Measurements from ENCODE around the gene FAM50A.

DNA sequence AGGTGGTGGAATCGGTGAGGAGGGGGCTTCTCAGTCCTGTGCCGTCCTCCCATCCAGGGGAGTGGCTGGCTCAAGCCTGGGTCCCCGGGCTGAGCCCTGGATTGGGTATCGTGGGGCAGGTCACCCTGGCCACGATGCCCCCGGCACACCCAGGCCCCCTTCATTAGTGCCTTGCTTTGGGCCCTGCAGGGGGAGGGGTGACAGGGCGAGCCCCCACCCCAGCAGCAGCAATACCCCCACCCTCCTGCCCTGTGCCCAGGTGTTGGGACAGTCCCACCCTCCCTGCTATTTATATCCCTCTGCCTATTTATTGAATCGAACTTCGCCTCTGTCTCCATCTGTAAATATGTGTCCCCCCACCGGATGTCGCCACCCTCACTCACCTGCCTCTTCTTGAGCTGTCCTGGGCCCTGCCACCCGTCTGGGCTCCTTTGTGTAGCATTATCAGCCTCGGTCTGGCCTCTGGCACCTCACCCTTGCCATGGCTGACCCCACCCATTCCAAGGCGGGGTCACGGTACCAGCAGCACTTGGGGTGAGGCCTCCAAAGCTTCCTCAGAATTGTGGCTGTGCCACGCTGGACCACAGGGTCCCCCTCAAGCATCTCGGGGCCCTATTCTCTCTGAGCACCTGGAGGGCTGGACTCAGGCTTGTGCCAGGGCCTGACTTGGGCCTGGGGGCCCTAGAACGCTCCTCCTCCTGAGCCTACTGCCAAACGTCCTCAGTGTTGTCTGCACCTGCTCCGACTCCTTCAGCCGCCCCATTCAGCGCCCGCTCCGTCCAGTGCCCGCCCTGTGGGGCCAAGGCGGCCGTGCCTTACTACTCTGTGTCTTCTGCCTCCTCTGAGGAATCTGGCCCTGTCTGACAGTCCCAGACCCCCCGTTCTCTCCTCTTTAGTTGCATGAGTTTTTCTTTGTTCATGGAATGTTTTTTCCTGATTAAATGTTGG lies 29.0 kb downstream of the FAM50A start:
- TF ChIP-seq CTCF (conservative IDR thresholded peaks at IDR 0.05; ENCODE audit: low read depth, low read length) = no peak
- no peak for TF ChIP-seq POLR2A (IDR thresholded peaks at IDR 0.05; ENCODE audit: low read depth, low read length)
- no peak for TF ChIP-seq CEBPB (IDR thresholded peaks at IDR 0.05; ENCODE audit: low read depth, low read length)
- no peak for TF ChIP-seq MAFK (IDR thresholded peaks at IDR 0.05; ENCODE audit: low read depth, low read length)
- no peak for TF ChIP-seq RCOR1 (IDR thresholded peaks at IDR 0.05; ENCODE audit: insufficient replicate concordance, low read length)
- no peak for TF ChIP-seq FOS (IDR thresholded peaks at IDR 0.05; ENCODE audit: low read depth, low read length)
- TF ChIP-seq RAD21 (IDR thresholded peaks at IDR 0.05; ENCODE audit: low read length) = no peak
